DMS53 treated with DMSO at 0.1 percent for 48 hours (cell line): Measurements from ENCODE around the gene EEF1A2.
"Not testable (repeated sequence)": the region's sequence is repeated elsewhere in the genome, so short reads cannot be mapped to it uniquely, and the experiment has no call there.

Experiments
- DNase-seq: peaks from one replicate; lab custom pipeline; 2025; ENCODE audit not compliant: unreplicated experiment; lab: John Stamatoyannopoulos, UW

EEF1A2 gene

DNA sequence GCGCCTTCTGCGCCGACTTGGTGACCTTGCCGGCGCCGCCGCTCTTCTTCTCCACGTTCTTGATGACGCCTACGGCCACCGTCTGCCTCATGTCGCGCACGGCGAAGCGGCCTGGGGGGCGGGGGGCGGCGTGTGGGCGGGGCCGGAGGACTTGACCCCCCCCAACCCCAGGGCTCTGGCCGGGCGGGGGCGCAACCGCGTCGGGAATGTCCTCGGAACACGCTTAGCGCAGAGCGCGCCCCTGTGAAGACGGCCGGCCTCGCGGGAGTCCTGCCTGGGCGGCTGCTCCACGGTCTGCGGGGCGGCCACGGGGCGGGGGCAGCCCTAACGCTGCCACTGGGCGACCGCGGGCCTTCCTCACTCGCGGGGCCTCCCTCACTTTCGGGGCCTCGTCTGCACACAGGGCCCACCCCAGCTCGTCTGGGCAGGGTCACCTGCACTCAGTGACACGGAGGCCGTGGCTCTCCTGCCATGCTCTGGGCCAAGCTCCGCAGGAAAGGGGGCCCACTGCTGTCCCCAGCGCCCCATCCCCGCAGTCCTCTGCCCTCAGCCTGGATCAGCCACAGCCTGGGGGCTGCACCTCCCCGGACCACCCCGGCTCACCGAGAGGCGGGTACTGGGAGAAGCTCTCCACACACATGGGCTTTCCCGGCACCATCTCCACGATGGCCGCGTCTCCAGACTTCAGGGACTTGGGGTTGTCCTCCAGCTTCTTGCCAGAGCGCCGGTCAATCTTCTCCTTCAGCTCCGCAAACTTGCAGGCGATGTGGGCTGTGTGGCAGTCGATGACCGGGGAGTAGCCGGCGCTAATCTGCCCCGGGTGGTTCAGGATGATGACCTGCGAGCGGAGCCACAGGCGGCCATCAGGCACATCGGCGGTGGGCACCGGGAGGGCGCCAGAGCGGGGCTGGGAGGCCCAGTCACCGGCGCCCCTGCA lies 10.3 kb downstream of the EEF1A2 start:
- DNase-seq: no peak

GRCh38 chr20:63487781-63488241 lies 11.1 kb downstream of the EEF1A2 start:
- DNase-seq: no peak

DNA sequence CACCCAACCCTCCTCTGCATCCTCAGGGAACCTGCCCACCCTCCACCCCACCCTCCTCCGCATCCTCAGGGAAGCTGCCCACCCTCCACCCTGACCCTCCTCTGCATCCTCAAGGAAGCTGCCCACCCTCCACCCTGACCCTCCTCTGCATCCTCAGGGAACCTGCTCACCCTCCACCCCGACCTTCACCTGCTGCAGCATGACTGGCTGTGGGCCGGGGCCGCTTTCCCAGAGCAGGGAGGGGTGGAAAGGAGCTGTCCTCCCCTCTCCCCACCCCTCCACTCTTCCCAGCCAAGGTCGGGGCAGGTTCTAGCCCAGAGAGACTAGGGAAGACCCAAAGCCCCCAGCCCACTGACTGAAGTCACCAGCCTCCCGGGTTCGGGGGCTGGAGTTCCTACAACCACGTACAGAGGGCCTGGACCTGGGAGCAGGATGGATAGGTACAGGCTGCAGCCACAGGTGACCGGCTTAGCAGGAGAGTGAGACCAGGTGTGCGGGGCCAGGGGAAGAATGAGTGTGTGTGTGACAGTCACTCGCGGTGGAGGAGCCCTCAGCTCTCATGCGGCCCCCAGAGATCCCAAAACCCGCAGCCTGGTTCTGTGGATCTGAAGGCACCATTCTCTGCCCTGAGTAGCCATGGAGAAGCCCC lies 11.6 kb downstream of the EEF1A2 start:
- DNase-seq: no peak

GRCh38 chr20:63486300-63486855 lies 12.5 kb downstream of the EEF1A2 start:
- no peak for DNase-seq

DNA sequence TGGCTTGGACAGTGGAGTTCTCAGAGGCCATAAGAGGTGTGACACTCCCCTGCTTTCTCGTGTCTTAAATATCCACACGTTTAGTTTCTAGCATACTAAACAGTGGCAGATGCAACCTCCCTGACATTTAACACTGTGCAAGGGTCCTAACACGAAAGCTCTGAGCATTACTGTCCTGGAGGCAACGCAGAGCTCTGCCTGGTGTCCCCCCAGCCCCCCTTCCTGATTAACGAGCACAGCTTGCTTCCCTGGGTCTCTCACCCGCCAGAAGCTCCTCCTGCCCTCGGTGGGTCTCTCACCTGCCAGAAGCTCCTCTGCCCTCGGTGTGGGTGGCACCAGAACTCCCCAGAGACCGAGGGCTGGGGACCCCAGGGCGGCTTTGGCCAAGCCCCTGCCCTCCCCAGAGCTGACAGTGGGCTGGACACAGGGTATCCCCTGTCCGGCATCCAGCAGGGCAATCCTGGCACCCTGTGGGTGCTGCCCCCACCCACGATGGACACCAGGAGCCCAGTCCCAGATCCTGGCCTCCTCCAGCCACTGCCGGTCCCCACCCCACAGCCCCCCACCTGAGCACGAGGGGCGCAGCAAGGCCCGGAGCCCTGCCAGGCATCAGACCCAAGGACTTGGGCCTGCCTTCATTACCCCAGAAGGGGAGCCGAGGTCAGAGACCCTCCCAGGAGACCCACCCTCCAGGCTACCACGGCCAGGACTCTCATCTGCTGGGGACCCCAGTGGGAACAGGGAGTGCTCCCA lies 14.1 kb downstream of the EEF1A2 start:
- no peak for DNase-seq

GRCh38 chr20:63484236-63484635 lies 14.6 kb downstream of the EEF1A2 start:
- DNase-seq: no peak

DNA sequence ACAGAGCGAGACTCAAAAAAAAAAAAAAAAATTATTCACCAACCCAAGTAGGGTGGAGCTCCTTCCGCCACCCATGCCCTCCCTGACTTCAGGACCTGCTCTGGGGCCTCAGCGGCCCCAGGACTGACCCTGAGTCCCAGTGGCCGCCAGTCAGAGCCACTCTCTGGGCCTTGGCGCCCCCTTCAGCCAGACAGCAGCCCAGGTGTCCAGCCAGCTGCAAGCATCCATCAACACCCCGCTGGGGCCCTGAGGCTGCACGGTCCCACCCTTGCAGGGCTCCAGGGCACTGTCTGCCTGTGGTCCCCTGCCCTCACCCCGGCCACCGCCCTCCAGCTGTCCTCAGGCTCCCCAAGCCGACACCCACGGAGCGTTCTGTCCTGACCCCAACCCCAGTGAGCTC lies 15.0 kb downstream of the EEF1A2 start:
- no peak for DNase-seq

DNA sequence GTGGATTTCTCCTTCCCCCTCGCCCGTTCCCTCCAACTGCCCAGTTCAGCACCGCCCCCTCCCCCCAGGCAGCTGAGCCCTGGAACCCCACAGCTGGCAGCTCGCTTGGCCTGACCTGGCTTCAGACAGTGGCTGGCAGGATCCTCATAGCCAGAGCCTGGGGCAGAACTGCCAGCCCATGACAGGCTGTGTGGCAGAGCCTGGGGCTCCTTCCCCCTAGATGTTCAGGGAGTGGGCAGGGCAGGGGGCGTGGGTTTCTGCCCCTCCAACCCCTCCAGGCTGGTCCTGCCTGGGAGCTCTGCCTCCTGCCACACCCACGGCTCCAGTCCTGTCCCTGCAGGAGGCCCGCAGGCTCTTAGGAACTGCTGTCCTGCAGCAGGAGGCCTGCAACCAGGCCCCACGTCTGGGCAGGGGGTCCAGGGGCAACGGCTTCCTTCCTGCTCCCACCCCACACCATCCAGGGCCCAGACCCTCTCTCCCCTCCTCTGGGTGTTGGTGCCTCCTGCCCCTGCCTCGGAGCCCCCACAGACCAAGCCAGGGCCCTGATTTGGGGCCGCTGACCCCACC lies 16.8 kb downstream of the EEF1A2 start:
- DNase-seq: no peak

GRCh38 chr20:63481503-63481902 lies 17.4 kb downstream of the EEF1A2 start:
- no peak for DNase-seq

DNA sequence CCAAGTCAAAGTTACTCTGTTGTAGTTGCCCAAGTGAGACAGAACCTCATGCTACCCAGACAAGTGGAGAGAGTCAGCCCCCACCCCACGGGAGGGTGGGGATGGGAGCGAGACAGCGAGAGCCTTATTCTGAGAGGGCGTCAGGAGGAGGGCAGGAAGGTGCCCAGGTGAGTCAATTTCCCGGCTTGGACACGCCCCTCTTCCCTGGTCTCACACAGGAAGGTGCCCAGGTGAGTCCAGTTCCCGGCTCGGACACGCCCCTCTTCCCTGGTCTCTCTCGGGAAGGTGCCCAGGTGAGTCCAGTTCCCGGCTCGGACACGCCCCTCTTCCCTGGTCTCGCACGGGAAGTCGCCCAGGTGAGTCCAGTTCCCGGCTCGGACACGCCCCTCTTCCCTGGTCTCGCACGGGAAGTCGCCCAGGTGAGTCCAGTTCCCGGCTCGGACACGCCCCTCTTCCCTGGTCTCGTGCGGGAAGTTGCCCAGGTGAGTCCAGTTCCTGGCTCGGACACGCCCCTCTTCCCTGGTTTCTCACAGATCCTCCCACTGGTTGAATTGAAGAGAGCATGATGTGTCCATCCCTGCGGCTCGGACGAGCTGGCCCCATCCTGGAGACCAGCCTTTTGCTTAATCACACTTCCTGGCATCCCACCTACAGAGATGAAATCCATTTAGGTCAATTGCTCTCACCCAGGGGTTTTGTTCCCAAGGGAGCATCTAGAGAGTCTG lies 19.0 kb downstream of the EEF1A2 start:
- DNase-seq: not testable (repeated sequence)

- DNase-seq: no peak
Measured at GRCh38 chr20:63478346-63479302, 20.3 kb downstream of the EEF1A2 start.

- DNase-seq: no peak
Measured at GRCh38 chr20:63477944-63478343, 20.9 kb downstream of the EEF1A2 start.

- DNase-seq: no peak
Measured at GRCh38 chr20:63477061-63477616, 21.7 kb downstream of the EEF1A2 start.

GRCh38 chr20:63475209-63475608 lies 23.7 kb downstream of the EEF1A2 start:
- DNase-seq: no peak

GRCh38 chr20:63473555-63474449 lies 25.1 kb downstream of the EEF1A2 start:
- DNase-seq: no peak

DNA sequence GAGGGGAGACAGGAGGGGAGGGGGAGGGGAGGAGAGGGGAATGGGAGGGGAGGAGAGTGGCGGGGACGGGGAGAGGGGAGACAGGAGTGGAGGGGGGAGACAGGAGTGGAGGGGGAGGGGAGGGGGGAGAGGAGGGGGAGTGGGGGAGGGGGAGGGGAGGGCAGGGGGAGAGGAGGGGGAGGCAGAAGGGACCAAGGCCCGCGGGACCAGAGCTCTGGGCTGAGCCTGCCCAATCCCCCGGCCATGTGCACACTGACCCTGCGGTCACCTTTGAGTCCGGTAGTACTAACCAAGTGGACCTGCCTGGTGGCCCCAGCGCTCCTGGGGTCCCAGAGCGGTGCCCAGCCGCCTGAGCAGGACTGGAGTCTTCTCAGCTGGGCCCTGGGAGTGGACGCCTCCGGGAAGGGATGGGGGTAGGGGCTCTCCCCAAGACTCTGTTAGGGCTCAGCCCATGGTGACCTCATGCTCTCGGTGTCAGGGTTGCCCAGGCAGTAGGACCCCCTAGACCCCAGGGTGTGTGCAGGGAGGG lies 26.0 kb downstream of the EEF1A2 start:
- DNase-seq: no peak

DNA sequence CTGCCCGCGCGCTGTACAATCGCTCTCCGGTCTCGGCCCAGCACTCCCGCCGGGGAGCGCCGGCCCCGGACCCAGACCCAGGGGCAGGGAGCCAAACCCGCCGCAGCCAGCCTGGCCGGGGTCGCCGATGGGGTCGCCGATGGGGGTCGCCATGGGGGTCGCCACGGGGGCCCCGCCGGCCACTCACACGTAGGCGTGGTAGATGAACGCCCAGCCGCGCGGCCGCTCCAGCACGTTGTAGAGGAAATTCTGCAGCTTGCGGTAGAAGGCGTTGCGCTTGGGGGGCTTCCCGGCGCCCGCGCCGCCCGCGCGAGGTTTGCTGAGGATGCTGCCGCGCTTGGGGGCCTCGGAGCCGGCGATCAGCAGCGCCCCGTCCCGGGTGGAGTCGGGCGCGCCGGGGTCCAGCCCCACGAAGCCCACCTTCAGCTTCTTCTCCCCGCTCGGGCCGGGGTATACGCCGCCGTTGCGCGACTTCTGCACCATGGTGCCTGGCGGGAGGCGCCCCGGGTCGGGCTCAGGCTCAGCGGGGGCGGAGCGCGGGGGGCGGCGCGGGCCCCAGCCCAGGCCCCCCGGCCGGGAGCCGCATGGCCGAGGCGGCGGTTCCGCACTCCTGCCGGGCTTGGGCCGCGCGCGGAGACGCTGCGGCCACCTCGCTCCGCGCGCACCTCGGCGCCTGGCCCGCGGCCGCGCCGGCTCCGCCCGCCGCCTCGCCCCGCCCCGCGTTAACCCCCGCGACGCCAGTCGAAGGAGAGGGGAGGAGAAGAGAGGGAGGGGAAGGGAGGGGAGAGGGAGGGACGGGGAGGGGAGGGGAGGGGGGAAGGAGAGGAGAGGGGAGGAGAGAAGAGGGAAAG lies 26.7 kb downstream of the EEF1A2 start, which contains the start of gene KCNQ2:
KCNQ2 (minus strand) TSS at position 675 of the 851 bp plus-strand sequence; CDS start at position 483, 192 bp downstream.
- DNase-seq: no peak
